ENCODE results near the gene TRIM17.

Gene TRIM17

DNA sequence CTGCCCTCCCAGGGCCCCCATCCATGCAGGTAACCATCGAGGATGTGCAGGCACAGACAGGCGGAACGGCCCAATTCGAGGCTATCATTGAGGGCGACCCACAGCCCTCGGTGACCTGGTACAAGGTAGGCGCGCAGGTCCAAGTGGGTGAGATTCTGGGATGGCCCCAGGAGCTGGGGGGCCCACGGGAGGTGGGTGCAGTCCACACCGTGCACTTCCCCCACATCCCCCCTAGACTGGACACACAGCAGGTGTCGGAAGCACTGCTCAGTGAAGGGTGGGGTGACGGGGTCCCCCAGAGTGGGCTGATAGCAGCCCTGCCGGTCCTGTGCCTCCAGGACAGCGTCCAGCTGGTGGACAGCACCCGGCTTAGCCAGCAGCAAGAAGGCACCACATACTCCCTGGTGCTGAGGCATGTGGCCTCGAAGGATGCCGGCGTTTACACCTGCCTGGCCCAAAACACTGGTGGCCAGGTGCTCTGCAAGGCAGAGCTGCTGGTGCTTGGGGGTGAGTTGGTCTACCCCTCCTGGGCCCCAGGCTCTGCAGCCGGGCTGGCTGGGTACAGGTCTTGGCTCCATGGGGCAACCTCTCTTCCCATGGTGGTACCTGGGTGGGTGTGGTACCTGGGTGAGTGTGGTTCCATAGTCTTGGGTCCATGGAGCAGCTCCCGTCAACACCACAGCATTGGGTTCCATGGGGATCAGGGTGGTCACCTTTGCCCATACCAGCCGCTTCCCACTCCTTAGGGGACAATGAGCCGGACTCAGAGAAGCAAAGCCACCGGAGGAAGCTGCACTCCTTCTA lies 50.4 kb downstream of the TRIM17 start:
- DNase-seq: no peak

DNA sequence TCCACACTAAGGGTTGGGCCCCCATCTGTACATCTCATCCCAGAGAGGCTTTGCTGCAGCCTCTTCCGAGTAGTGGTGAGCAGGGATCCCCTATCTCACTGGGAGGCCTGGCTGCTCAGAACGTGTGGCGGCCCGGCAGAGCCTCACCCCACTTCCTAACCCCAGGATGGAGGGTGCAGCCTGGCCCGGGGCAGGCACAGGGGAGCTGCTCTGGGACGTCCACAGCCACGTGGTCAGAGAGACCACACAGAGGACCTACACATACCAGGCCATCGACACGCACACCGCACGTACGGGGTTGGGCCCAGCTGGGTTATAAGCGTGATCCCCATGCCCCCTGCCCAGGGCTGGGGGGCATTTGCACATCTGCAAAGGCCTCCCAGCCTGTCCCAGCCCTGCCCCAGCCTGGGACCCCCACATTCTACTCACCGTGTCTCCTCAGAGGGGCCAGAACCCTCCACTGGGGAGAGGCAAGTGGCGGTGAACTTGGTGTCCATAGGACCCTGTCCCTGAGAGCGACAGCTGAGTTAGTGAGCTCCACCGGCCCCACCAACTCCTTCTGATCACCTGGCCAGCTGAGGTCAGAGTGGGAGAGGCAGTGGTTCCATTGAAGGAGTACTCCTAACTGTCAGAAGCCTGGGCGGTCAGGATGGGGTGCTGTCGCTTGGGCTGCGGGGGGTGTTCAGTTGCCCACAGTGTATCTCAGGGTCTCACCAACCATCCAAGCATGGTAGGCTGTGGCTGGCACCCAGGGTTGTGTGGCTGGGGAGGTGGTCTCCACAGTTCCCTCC lies 51.2 kb downstream of the TRIM17 start:
- no peak for DNase-seq

GRCh38 chr1:228364706-228365213 lies 51.9 kb downstream of the TRIM17 start:
- no peak for DNase-seq

DNA sequence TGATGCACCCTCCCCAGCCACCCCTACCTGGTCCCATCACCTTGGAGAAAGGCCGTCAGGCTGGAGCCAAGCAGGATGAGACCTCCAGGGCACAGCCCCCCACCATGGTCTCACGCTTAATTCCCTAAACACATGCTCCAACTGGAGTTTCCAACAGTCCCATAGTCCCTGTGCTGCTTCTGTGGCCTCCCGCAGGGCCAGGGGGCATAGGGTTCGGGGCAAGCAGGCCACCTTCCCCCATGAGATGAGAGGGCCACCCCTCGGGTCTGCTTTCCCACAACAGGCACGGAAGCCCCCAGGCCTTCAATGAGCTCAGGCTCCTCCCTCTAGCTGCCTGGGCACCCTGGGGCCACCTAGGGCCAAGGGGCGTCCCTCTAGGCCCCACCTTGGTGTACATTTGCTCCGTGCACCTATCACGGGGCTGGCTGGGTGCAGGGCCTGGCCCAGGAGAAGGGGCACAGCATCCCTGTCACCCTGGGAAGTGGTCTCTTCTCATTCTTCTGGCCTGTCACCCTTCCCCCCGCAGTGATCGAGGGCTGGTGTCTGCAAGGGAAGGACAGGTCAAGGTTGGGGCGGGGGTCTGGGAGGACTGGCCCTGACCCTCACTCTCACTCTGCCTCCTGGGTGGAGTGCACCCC lies 52.5 kb downstream of the TRIM17 start:
- DNase-seq: no peak

DNA sequence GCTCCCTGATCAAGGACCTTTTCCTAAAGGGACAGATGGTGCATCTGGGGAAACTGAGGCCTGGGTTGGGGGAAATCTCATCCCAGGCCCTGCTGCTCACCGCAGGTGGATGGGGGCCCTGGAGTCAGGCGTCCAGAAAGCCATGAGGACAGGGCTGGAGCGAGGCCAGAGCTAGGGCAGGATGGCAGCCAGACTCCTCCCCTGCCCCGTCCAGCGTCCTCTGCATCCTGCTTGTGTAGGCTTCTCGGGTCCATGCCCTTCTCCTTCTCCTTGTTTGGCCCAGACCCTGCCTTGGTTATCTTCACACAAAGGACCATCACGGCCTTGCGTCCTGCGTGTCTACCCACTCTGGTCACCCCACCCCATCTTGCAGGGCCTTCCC lies 53.0 kb downstream of the TRIM17 start:
- DNase-seq: no peak

GRCh38 chr1:228362884-228363450 lies 53.7 kb downstream of the TRIM17 start:
- no peak for DNase-seq

- DNase-seq: no peak
Observed at GRCh38 chr1:228362141-228362883, 54.3 kb downstream of the TRIM17 start.

DNA sequence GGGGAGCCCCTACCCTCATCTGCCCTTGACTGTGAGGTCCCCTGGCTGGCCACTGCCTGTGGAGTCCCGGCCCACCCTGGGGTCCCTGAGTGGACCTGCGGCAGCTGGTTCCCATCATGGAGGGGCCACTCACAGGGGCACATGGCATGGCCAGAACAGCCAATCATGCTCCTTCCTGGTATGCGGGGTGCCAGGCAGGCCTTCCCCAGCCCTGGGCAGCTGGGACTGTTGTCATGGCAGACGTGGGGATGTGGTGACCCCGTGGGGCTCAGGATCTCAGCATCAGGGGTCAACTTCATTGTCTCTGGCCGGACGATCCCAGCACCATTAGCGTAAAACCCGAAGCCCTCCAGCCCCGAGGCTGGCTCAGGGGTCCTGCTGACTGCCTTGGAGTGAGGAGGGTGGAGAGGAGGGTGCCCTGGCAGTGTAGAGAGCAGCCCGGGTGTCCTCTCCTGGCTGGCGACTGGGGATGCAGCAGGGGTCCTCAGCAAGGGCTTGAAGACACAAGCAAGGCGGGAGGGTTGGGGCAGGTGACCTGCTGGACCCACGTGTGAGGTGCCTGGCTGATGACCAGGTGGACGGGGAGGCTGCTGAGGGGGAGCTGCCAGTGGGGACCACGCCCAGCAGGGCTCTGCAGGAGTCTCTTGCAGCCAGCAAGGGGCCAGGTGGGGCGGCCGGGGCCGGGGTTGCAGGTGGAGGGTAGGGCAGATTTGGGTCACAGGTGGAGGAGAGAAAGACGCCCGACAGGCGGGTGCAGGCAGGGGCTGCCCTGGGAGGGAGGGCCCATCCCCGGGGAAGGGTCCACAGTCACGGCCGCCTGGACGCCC lies 55.1 kb downstream of the TRIM17 start:
- DNase-seq: no peak

- DNase-seq: no peak
Observed at GRCh38 chr1:228360533-228361313, 55.9 kb downstream of the TRIM17 start.

- DNase-seq: no peak
Observed at GRCh38 chr1:228359613-228360532, 56.8 kb downstream of the TRIM17 start.

DNA sequence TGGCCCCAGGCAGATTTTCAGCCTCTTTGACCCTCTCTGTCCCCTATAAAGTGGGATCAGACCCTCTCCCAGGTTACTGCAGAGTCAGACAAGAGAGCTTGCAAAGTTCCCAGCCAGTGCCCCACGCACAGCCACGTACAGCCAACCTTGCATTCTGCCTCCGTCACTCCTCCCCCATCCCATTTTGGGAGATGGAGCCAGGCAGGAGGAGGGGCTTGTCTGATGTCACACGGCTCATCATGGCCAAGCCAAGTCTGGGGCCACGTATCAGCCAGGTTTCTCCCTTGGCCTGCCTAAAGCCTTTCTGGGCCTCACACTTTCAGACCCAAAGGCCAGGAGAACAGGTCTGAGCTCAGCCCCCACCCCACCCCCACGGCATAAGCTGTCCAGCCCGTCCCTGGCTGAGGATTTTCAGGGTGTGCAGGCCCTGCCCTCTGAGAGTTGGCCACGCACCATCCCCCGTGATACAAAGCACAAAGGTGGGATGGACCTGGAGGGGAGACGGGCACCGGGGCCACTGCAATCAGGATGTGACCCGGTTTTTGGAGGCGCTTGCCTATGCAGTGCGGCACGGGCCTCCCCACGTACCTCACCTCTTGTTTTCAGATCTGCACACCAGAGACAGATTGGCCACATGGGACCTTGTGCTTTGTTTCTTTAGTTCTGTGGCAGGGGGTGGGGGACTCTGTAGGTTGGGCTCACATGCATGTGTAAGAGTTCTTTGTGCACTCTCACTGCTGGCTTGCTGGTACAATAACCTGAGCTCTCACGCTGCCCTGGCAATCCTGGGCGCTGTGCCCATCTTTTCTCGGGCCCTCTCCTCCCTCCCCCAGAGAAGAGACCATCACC lies 57.7 kb downstream of the TRIM17 start:
- no peak for DNase-seq

- DNase-seq: no peak
Observed at GRCh38 chr1:228358039-228358763, 58.5 kb downstream of the TRIM17 start.

Measured in activated naive CD4-positive, alpha-beta T cell (primary cell).